Kidney (tissue), 14 donors: Measurements from ENCODE around the gene TAF1L. TPM values are rescaled to one million over a fixed set of nuclear protein-coding genes. Genes with fewer than 3 reads are reported as not detected.

Experiments
- DNase-seq, 5 donors: peaks; one replicate each; pipeline ENCODE4 v3.0.0-alpha.2; 2013 to 2020
- FAIRE-seq: peaks from 2 replicates; lab custom pipeline; 2012; peaks lifted over from hg19 to GRCh38; lab: Jason Lieb, UNC
- H3K27ac ChIP-seq, 2 donors: one replicate each; pipeline ENCODE4 v1.7.0; 2013; ENCODE audit warnings: low read depth in 2 of 2, low read length in 2 of 2, inconsistent platforms in 1 of 2
- H3K27me3 ChIP-seq: one replicate; pipeline ENCODE4 v1.7.1; 2013; ENCODE audit warnings: low read length, inconsistent platforms; ENCODE audit not compliant: control insufficient read depth, insufficient read depth
- H3K36me3 ChIP-seq, 3 donors: one replicate each; pipeline versions ENCODE4 v1.7.0 to v1.7.1; 2013; ENCODE audit warnings: low read length in 3 of 3, control low read depth in 1 of 3, inconsistent platforms in 1 of 3; ENCODE audit not compliant: insufficient read depth in 3 of 3, control insufficient read depth in 2 of 3
- H3K4me1 ChIP-seq, 3 donors: one replicate each; pipeline versions ENCODE4 v1.7.0 to v1.7.1; 2013; ENCODE audit warnings: low read length in 3 of 3, inconsistent platforms in 1 of 3, low read depth in 1 of 3; ENCODE audit not compliant: control insufficient read depth in 2 of 3, insufficient read depth in 2 of 3
- H3K4me3 ChIP-seq, 3 donors: one replicate each; pipeline versions ENCODE4 v1.7.0 to v1.8.1; 2013; ENCODE audit warnings: low read length in 3 of 3, control low read depth in 1 of 3, inconsistent platforms in 1 of 3
- H3K9ac ChIP-seq, 3 donors: one replicate each; pipeline versions ENCODE4 v1.7.0 to v1.7.1; 2013; ENCODE audit warnings: low read length in 3 of 3, control low read depth in 1 of 3, inconsistent platforms in 1 of 3
- H3K9me3 ChIP-seq, 3 donors: one replicate each; pipeline versions ENCODE4 v1.7.0 to v1.7.1; 2013; ENCODE audit warnings: low read length in 3 of 3, control low read depth in 1 of 3, inconsistent platforms in 1 of 3; ENCODE audit not compliant: control insufficient read depth in 2 of 3, insufficient read depth in 1 of 3
- intact Hi-C: fragments of 100-400 bp; cut with DNase I; formaldehyde crosslinking; loops from one replicate; pipeline ENCODE4 v1.11.1; 2022
- polyA plus RNA-seq: library from polyadenylated mRNA; stranded (reverse); fragments of 350-450 nt; fragmentation: Illumina TruSeq; extraction: RNeasy Lipid Tissue Mini Kit (QIAGEN cat#74804); gene quantifications from one replicate; pipeline ENCODE4 v1.2.3, GENCODE V29; 2014; ENCODE audit warnings: low read depth, low replicate concordance; ENCODE audit not compliant: insufficient read depth
- total RNA-seq: library from RNA; stranded (reverse); fragmentation: NEBNext Ultra II Directional; extraction: Animal tissue kit (Norgen Biotek cat#: 25700); gene quantifications from one replicate; pipeline ENCODE4 v1.2.1, GENCODE V29; 2021
- TF ChIP-seq, protein P1 (sequence below): IDR thresholded peaks from 3 replicates; pipeline ENCODE4 v1.5.1; 2012; ENCODE audit warnings: mild to moderate bottlenecking, moderate library complexity, borderline replicate concordance; ENCODE audit not compliant: insufficient read depth; ENCODE audit errors: extremely low read depth
- donor health status: control.
- donor health status: control.
- donor health status: control.
- donor health status: control.
- donor health status: control.
- donor health status: DM: yes; HTN: yes; CAD: no.
- donor health status: Normal renal cell carcinoma (clear cell type).

TAF1L gene
- total and polyA plus RNA-seq, 2 donors from 2014 or later = not detected

DNA sequence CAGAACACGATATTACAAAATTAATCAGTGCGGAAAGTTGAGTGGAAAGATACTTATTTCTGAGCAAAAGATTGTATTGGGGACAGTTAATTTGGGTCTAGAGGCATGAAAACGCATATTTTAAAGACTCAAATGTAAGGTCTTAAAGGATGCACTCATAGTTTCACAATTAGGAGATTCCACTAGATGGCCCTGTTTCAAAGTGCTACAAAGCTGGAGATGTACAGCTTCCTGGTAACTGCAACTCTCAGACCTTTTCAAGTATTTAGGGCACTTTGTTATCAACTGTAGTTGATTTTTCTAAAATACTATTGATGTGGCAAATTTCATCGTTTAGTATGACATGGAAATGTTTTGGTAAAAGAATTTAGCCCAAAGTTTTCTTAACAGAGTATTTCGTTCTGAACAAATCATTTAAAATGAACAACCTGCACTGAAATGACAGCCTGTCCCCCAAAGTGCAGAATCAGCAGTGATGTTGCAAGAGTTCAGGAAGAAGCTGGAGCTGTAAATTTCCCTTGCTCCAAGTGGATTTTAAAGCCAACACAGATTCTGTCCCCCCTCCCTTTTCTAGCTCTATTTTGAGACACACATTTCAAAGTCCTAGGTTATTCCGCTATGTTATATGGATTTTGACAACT lies 46.3 kb downstream of the TAF1L start:
- Histone ChIP-seq H3K27me3 (no peaks in the 10 kb centered on the region), H3K4me1 (no peaks in the 10 kb centered on the region), H3K4me3 (no peak overlapping the region), H3K36me3 (no peaks in the 10 kb centered on the region), H3K27ac (no peak overlapping the region), H3K9me3 (no peaks in the 10 kb centered on the region), H3K9ac (no peak overlapping the region)
- intact Hi-C loops = loop anchor here (10.0 kb wide), 1 partner anchor 376 kb away; no protein-coding TSS in a partner anchor
- peak in 2 of 5 donors; percentile 67 to 74 for DNase-seq
- TF ChIP-seq, protein P1, sequence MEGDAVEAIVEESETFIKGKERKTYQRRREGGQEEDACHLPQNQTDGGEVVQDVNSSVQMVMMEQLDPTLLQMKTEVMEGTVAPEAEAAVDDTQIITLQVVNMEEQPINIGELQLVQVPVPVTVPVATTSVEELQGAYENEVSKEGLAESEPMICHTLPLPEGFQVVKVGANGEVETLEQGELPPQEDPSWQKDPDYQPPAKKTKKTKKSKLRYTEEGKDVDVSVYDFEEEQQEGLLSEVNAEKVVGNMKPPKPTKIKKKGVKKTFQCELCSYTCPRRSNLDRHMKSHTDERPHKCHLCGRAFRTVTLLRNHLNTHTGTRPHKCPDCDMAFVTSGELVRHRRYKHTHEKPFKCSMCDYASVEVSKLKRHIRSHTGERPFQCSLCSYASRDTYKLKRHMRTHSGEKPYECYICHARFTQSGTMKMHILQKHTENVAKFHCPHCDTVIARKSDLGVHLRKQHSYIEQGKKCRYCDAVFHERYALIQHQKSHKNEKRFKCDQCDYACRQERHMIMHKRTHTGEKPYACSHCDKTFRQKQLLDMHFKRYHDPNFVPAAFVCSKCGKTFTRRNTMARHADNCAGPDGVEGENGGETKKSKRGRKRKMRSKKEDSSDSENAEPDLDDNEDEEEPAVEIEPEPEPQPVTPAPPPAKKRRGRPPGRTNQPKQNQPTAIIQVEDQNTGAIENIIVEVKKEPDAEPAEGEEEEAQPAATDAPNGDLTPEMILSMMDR = peak; percentile 28
- FAIRE-seq = no peak

DNA sequence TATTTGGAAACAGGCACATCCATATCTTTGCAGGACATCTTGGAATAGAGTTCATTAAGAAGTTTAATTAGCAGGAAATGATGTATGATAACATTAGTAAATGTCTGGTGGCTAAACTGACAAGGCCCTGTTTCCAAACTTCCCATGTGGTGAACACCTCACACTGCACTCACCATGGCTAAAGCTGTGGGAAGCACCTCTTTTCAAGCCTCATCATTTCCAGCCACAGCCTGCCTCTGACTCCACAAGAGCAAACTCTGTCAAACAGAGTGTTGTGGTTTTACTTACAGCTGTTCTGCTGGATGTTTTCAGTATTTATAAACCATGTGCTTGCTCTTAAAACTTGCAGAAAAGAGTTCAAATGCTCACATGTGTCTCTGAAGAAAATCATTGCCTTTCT lies 47.6 kb downstream of the TAF1L start:
- Histone ChIP-seq H3K27me3 (no peaks in the 10 kb centered on the region), H3K9me3 (no peaks in the 10 kb centered on the region), H3K4me1 (no peaks in the 10 kb centered on the region), H3K36me3 (no peaks in the 10 kb centered on the region), H3K27ac (no peak overlapping the region), H3K4me3 (no peak overlapping the region), H3K9ac (no peak overlapping the region)
- TF ChIP-seq, protein P1 = no peak
- no peak for FAIRE-seq
- DNase-seq = no peak
- intact Hi-C loops = loop anchor here (10.0 kb wide), 1 partner anchor 377 kb away; no protein-coding TSS in a partner anchor

- H3K36me3 ChIP-seq = no peaks in the 10 kb centered on the region
- intact Hi-C loops = loop anchor here (10.0 kb wide), 1 partner anchor 380 kb away; no protein-coding TSS in a partner anchor
- H3K4me3 ChIP-seq = no peak overlapping the region
- TF ChIP-seq, protein P1 = no peak
- H3K27ac ChIP-seq = no peak overlapping the region
- H3K4me1 ChIP-seq = no peaks in the 10 kb centered on the region
- H3K27me3 ChIP-seq = no peaks in the 10 kb centered on the region
- FAIRE-seq (no peak), DNase-seq (no peak)
- H3K9ac ChIP-seq = no peak overlapping the region
- no peaks in the 10 kb centered on the region for H3K9me3 ChIP-seq
These were observed 50.7 kb downstream of the TAF1L start for GRCh38 chr9:32584784-32585183.
